HG03575 (cell line): Measurements from ENCODE around the gene EEF1A2.

Source experiments
- ATAC-seq: cut with Tn5 transposase; IDR thresholded peaks from one replicate; pipeline ENCODE4 v1.9.1; 2021; ENCODE audit not compliant: unreplicated experiment, insufficient number of reproducible peaks, low FRiP score; ENCODE audit errors: extremely low read depth

The EEF1A2 gene

GRCh38 chr20:63446216-63447024 is 52.5 kb downstream of the EEF1A2 start:
- ATAC-seq = no peak

- ATAC-seq = no peak
These were observed 53.7 kb downstream of the EEF1A2 start for GRCh38 chr20:63445075-63445734.

DNA sequence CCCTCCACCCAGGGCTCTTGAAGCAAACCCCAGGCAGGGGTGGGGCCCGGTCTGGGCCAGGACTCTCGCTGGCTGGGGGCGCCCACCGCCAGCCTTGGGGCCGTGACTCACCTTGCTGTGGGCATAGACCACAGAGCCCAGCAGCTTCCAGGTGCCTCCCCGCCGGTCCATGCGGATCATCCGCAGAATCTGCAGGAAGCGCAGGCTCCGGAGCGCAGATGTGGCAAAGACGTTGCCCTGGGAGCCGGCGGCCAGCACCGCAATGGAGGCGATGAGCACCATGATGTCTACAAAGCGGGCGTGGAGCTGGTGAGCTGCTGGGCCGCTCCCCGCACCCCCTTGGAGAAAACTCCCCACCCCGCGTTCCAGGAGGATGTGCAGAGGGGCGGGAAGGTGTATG is 54.3 kb downstream of the EEF1A2 start:
- no peak for ATAC-seq

GRCh38 chr20:63443606-63444395 is 55.1 kb downstream of the EEF1A2 start:
- no peak for ATAC-seq

- no peak for ATAC-seq
These were observed 56.8 kb downstream of the EEF1A2 start for GRCh38 chr20:63442100-63442493.

- ATAC-seq = no peak
These were observed 57.5 kb downstream of the EEF1A2 start for GRCh38 chr20:63441136-63442099.

DNA sequence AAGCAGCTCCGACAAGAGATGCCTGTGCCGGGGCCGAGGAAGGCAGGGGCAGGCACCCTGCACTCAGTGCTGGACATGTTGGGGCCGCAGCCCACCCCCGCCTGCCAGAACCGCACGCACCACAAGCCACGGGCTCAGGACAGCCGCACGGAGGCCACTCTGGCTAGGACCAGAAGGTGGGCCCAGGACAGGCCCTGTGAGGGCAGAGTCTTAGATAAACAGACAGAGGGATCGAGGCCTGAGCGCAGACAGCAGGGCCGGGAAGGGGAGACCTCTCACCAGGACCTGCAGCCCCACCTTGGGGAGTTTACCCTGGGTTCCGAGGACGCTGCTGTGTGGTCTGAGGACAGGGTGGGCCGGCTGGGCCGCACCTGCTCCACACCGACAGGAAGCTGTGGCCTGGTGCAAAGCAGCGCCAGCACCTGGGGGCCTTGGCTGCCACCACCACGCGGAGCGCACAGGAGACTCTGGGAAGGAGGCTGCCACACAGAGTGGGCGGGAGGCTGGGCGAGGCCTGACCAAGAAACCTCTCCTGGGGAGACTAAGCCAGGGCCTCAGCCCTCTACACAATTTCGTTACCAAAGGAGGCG is 58.4 kb downstream of the EEF1A2 start:
- no peak for ATAC-seq

DNA sequence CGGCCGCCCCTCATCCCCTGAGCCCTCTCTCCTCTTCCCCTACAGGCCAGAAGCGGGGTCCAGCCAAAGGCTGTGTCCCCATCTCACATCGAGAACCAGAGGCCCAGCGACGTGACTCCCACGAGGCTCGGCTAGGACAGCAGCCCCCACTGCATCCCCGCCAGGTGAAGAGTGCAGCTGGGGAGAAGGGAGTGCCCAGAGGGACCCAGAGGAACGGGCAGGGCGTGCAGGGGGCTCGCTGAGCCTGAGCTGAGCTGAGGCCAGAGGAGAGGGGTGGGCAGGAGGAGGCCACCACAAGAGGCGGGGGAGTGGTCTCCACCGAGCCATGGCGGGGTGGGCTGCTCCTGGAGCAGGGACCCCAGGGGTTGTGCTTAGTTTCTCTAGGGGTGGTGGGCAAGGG is 59.0 kb downstream of the EEF1A2 start:
- no peak for ATAC-seq

- ATAC-seq = no peak
These were observed 60.8 kb downstream of the EEF1A2 start for GRCh38 chr20:63438121-63438520.
